Amniotic epithelial cell (primary cell): ENCODE measurements around the gene ARAP3.
A peak's percentile ranks its signal among the peaks of the same experiment; 100 is the strongest.
"Not testable (repeated sequence)": the region's sequence is repeated elsewhere in the genome, so short reads cannot be mapped to it uniquely, and the experiment has no call there.

Experiments used
- DNase-seq: peaks from one replicate; pipeline ENCODE4 v3.0.0-alpha.2; 2010; ENCODE audit warnings: low read depth

ARAP3 gene

GRCh38 chr5:141681695-141682641 is at the start of gene ARAP3:
Gene ARAP3, minus strand, starts transcription at chr5:141682230. Its CDS starts 1,744 bp downstream, at chr5:141680486.
- DNase-seq: peak; percentile 86

GRCh38 chr5:141729387-141730006 is 47.5 kb upstream of the ARAP3 start:
- no peak for DNase-seq

GRCh38 chr5:141725891-141726290 is 43.9 kb upstream of the ARAP3 start:
- DNase-seq: no peak

GRCh38 chr5:141725174-141725573 is 43.1 kb upstream of the ARAP3 start:
- DNase-seq: not testable (repeated sequence)

GRCh38 chr5:141722266-141722665 is 40.2 kb upstream of the ARAP3 start:
- DNase-seq: no peak

- DNase-seq: no peak
Observed at GRCh38 chr5:141717043-141717442, 35.0 kb upstream of the ARAP3 start.

- no peak for DNase-seq
Observed at GRCh38 chr5:141716468-141716867, 34.4 kb upstream of the ARAP3 start.

GRCh38 chr5:141716009-141716408 is 34.0 kb upstream of the ARAP3 start:
- no peak for DNase-seq

- DNase-seq: no peak
Observed at GRCh38 chr5:141715346-141715905, 33.4 kb upstream of the ARAP3 start.

GRCh38 chr5:141714542-141715310 is 32.7 kb upstream of the ARAP3 start:
- no peak for DNase-seq

GRCh38 chr5:141713616-141714309 is 31.7 kb upstream of the ARAP3 start:
- peak; percentile 38 for DNase-seq

GRCh38 chr5:141711687-141712086 is 29.7 kb upstream of the ARAP3 start:
- no peak for DNase-seq

- no peak for DNase-seq
Observed at GRCh38 chr5:141709699-141710267, 27.8 kb upstream of the ARAP3 start.

- no peak for DNase-seq
Observed at GRCh38 chr5:141708016-141708415, 26.0 kb upstream of the ARAP3 start.

- peak; percentile 36 for DNase-seq
Observed at GRCh38 chr5:141707510-141707909, 25.5 kb upstream of the ARAP3 start.

GRCh38 chr5:141706121-141706520 is 24.1 kb upstream of the ARAP3 start:
- no peak for DNase-seq

GRCh38 chr5:141705469-141705868 is 23.4 kb upstream of the ARAP3 start:
- no peak for DNase-seq

GRCh38 chr5:141704782-141705297 is 22.8 kb upstream of the ARAP3 start:
- no peak for DNase-seq

GRCh38 chr5:141703133-141703561 is 21.1 kb upstream of the ARAP3 start:
- DNase-seq: no peak

- DNase-seq: no peak
Observed at GRCh38 chr5:141701360-141702119, 19.5 kb upstream of the ARAP3 start.
